ENCODE data around the gene CD47.

DNA sequence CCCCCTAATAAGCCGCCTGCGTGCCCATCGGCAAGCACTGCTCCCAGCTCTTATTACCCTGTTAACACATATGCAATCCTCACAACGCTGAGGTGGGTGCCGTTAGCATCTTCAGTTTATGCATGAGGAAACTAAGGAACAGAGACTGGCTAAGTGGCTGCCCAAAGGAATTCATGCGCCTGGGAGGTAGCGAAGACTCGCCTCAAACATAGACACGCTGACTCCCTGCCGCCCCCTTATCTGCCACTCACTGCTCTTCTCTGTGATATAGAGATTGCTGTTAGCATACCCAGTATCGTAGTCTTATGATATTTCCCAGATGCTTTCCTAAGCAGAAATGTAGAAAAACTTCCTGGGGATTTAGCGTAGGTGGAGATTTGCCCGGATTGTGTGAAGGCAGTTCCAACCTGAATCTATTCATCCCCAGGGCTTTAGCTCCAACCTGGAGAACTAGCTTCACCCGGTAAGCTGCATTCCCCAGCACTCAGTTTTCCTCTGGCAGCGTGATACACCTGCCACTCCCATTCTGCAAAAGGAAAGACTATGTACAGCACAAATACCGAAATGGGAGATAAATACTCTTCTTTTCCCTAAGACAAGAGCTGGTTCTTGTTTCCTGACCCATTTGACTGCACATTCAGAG lies 23.7 kb upstream of the CD47 start:
- TF ChIP-seq POLR2AphosphoS5 (IDR thresholded peaks at IDR 0.05; ENCODE audit: low read depth, low read length), result no peak
- no peak for TF ChIP-seq POLR2A (IDR thresholded peaks at IDR 0.05; ENCODE audit: low read depth, low read length)
- no peak for TF ChIP-seq TAF1 (IDR thresholded peaks at IDR 0.05; ENCODE audit: borderline replicate concordance, low read depth, low read length)

Data from GM12892 (cell line).